Measurements from ENCODE around the gene FAM107B. TPM values are rescaled to one million over a fixed set of nuclear protein-coding genes. Genes with fewer than 3 reads are reported as not detected.

The FAM107B gene
- total RNA-seq, 4 donors from 2014 or later, result 31.5 to 59.0 (median 39.3) TPM

DNA sequence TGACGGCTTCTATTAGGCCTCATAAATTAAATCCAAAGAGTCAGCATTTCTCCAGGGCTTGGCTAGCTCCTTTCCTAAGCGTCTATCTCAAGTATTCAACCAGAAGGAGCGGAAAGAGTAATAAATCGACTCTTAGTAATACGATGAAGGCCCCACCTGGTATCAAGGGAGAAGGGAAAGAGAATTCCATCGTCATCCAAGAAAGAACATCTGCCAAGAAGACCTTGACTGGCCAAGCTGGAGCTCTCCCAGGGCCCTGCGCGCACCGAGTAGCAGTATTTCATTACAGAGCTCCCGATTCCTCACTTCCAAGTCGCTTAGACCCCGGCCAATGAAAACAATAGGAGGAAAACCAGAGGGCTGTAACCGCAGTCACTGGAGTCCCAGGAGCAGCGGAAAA is 266.0 kb downstream of the FAM107B start:
- no peak for TF ChIP-seq CTCF (IDR thresholded peaks at IDR 0.05; ENCODE audit: low read depth)

- no peak for TF ChIP-seq CTCF (IDR thresholded peaks at IDR 0.05; ENCODE audit: low read depth)
Measured at GRCh38 chr10:14507781-14508180, 266.9 kb downstream of the FAM107B start.

GRCh38 chr10:14507176-14507575 is 267.5 kb downstream of the FAM107B start:
- no peak for TF ChIP-seq CTCF (IDR thresholded peaks at IDR 0.05; ENCODE audit: low read depth)

DNA sequence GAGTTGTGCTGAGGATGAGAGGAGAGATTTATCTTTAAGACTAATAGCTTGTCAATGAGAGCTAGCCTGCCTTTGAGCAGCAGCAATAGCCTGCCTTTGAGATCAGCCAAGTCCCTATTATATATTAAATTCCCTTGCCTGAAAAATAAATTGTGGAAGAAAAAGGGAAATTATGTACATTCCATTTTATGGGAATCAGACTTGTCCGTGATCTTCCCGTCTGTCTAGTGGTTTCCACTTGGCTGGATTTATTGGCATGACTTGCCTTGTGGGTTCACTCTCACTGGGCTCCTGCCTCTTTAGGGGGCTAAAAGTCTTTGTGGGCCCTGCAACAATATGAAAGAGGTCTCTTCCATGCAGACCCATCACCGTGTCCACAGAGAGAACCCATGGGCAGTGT is 272.3 kb downstream of the FAM107B start:
- no peak for TF ChIP-seq CTCF (IDR thresholded peaks at IDR 0.05; ENCODE audit: low read depth)

GRCh38 chr10:14500172-14500765 is 274.4 kb downstream of the FAM107B start:
- TF ChIP-seq CTCF (IDR thresholded peaks at IDR 0.05; ENCODE audit: low read depth), result no peak

- TF ChIP-seq CTCF (IDR thresholded peaks at IDR 0.05; ENCODE audit: low read depth), result no peak
Measured at GRCh38 chr10:14499601-14499904, 275.1 kb downstream of the FAM107B start.

DNA sequence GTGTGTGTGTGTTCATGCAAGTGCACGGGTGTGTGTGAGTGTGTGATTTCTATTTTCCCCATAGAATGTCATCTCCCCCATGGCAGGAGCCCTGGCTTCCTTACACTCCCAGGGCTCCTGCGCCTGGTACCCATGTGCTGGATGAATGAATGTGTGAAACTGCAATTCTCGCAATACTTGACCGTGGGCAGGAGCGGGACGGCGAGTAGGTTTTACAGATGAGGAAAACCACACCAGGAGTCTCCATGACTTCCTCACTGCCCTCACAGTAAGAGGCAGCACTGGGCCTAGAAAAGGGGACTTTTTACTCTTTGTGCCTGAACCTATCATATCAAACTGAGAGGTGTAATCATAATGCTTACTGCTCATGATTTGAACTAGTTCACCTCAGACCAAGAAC is 276.4 kb downstream of the FAM107B start:
- no peak for TF ChIP-seq CTCF (IDR thresholded peaks at IDR 0.05; ENCODE audit: low read depth)

Measured in subcutaneous adipose tissue (tissue), 4 donors.